HG03196 (cell line): ENCODE results near the gene ITIH6.

Experiments
- ATAC-seq: cut with Tn5 transposase; IDR thresholded peaks from one replicate; pipeline ENCODE4 v1.9.1; 2021; ENCODE audit not compliant: unreplicated experiment

ITIH6 gene

GRCh38 chrX:54715621-54716020 lies 82.4 kb downstream of the ITIH6 start:
- ATAC-seq, result no peak

GRCh38 chrX:54714424-54714823 lies 83.6 kb downstream of the ITIH6 start:
- no peak for ATAC-seq

- ATAC-seq, result no peak
Measured at GRCh38 chrX:54711735-54712134, 86.3 kb downstream of the ITIH6 start.

GRCh38 chrX:54710920-54711319 lies 87.1 kb downstream of the ITIH6 start:
- no peak for ATAC-seq

- ATAC-seq, result no peak
Measured at GRCh38 chrX:54708404-54708803, 89.7 kb downstream of the ITIH6 start.
